Loucy (cell line): ENCODE results near the gene PCDHGC5.

ENCODE experiments used
- H2AFZ ChIP-seq: fragments of 200-600 bp; sonication (generic); 2 replicates; pipeline ENCODE4 v1.6.0; 2016; ENCODE audit warnings: antibody characterized with exemption, mild to moderate bottlenecking, low read length, moderate library complexity
- H3F3A ChIP-seq: fragments of 200-600 bp; 2 replicates; pipeline ENCODE4 v1.6.0; 2016; ENCODE audit warnings: antibody characterized with exemption, low read depth, mild to moderate bottlenecking
- H3K27me3 ChIP-seq: fragments of 200-600 bp; sonication (generic); 2 replicates; pipeline ENCODE4 v1.6.1; 2014; ENCODE audit warnings: low read length, mild to moderate bottlenecking; ENCODE audit not compliant: insufficient read depth, poor library complexity, severe bottlenecking
- H3K36me3 ChIP-seq: fragments of 200-600 bp; sonication (generic); 2 replicates; pipeline ENCODE4 v1.6.1; 2016; ENCODE audit warnings: low read length; ENCODE audit not compliant: insufficient read depth
- H3K4me1 ChIP-seq: fragments of 200-600 bp; sonication (generic); 2 replicates; pipeline ENCODE4 v1.5.1; 2014; ENCODE audit warnings: low read length, mild to moderate bottlenecking; ENCODE audit not compliant: insufficient read depth, poor library complexity, severe bottlenecking
- H3K4me2 ChIP-seq: fragments of 200-600 bp; sonication (generic); 2 replicates; pipeline ENCODE4 v1.6.0; 2014; ENCODE audit warnings: antibody characterized with exemption, low read length, low read depth, mild to moderate bottlenecking; ENCODE audit not compliant: poor library complexity, severe bottlenecking
- H3K4me3 ChIP-seq: fragments of 200-600 bp; sonication (generic); 2 replicates; pipeline ENCODE4 v1.5.1; 2014; ENCODE audit warnings: low read length, mild to moderate bottlenecking, mixed read lengths; ENCODE audit not compliant: poor library complexity, severe bottlenecking
- H3K79me2 ChIP-seq: fragments of 200-600 bp; sonication (generic); 2 replicates; pipeline ENCODE4 v1.6.1; 2014; ENCODE audit warnings: low read length; ENCODE audit not compliant: insufficient read depth
- H3K9ac ChIP-seq: fragments of 200-600 bp; sonication (generic); 2 replicates; pipeline ENCODE4 v1.6.0; 2014; ENCODE audit warnings: mild to moderate bottlenecking, low read depth, low read length, moderate library complexity; ENCODE audit not compliant: poor library complexity, severe bottlenecking
- H3K9me2 ChIP-seq: fragments of 200-600 bp; sonication (generic); replicated peaks from 2 replicates; pipeline ENCODE4 v1.6.1; 2016; ENCODE audit warnings: low read depth, low read length, mixed read lengths
- H3K9me3 ChIP-seq: fragments of 200-600 bp; sonication (generic); 2 replicates; pipeline ENCODE4 v1.6.1; 2014; ENCODE audit warnings: mild to moderate bottlenecking, antibody characterized with exemption, low read length, low read depth; ENCODE audit not compliant: insufficient read depth
- H4K20me1 ChIP-seq: fragments of 200-600 bp; sonication (generic); 2 replicates; pipeline ENCODE4 v1.6.0; 2014; ENCODE audit warnings: antibody characterized with exemption, low read length, mild to moderate bottlenecking; ENCODE audit not compliant: insufficient read depth, poor library complexity, severe bottlenecking
- CTCF ChIP-seq: fragments of 200-600 bp; sonication (generic); conservative IDR thresholded peaks from 2 replicates; pipeline ENCODE4 v1.5.1; 2014; ENCODE audit warnings: mild to moderate bottlenecking, antibody characterized with exemption, low read length
- EZH2phosphoT487 ChIP-seq: fragments of 200-600 bp; IDR thresholded peaks from 2 replicates; pipeline ENCODE4 v1.6.1; 2018; ENCODE audit warnings: antibody characterized with exemption, mild to moderate bottlenecking, moderate library complexity, borderline replicate concordance

The PCDHGC5 gene

DNA sequence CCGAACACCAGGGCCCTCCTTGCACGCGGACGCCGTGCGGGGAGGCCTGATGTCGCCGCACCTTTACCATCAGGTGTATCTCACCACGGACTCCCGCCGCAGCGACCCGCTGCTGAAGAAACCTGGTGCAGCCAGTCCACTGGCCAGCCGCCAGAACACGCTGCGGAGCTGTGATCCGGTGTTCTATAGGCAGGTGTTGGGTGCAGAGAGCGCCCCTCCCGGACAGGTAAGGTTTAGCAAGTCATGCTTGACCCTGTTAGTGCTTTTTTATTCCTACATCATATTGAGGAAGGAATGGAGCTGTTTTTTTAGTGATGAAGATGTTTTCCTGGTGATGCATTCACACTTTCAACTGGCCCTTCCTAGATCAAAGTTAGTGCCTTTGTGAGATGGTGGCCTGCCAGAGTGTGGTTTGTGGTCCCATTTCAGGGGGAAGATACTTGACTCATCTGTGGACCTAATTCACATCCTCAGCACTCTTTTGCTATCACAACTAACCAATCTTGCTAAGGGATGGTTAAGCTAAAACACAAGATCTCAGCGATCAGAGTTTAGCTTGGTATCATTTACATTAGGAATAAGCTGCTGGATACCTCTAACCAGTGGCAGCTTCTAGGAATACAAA, 10.4 kb upstream of the PCDHGC5 start:
- H3K36me3 ChIP-seq = no peaks in the 10 kb centered on the region
- H3K9me3 ChIP-seq = no peaks in the 10 kb centered on the region
- H3K4me1 ChIP-seq = no peaks in the 10 kb centered on the region
- no peaks in the 10 kb centered on the region for H4K20me1 ChIP-seq
- no peaks in the 10 kb centered on the region for H3K79me2 ChIP-seq
- H3F3A ChIP-seq = no peaks in the 10 kb centered on the region
- no peak overlapping the region for H3K4me2 ChIP-seq
- no peaks in the 10 kb centered on the region for H3K9me2 ChIP-seq
- H3K4me3 ChIP-seq = no peak overlapping the region
- no peak overlapping the region for H3K9ac ChIP-seq
- peaks cover 13% of the 10 kb centered on the region for H3K27me3 ChIP-seq
- no peak overlapping the region for H2AFZ ChIP-seq
- TF ChIP-seq CTCF (no peak), EZH2phosphoT487 (no peak)

DNA sequence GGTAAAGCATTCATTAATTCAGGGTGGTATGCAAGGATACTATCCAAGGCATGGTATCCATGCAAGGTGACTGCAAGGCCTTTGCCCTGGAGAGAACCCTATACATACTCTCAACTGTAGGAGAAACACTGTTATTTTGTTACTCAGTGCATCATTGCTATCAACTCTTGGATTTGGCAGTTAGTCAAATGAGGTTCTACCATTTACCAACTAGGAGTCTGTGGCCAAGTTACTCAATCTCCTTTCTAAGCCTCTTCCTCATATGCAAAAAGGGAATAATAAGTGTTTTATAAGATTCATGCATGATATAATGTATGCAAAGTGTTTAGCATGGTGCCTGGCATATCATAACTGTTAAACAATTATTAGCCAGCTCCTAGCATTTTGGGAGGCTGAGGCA, 9.1 kb upstream of the PCDHGC5 start:
- no peak for TF ChIP-seq CTCF
- no peak for TF ChIP-seq EZH2phosphoT487
- Histone ChIP-seq H4K20me1 (no peaks in the 10 kb centered on the region), H3K4me1 (no peaks in the 10 kb centered on the region), H3K9me3 (no peaks in the 10 kb centered on the region), H3K79me2 (no peaks in the 10 kb centered on the region), H3K36me3 (no peaks in the 10 kb centered on the region), H3K9me2 (no peaks in the 10 kb centered on the region), H3K4me2 (no peak overlapping the region), H3F3A (no peaks in the 10 kb centered on the region), H3K9ac (no peak overlapping the region), H2AFZ (no peak overlapping the region), H3K27me3 (peaks cover 13% of the 10 kb centered on the region), H3K4me3 (no peak overlapping the region)

DNA sequence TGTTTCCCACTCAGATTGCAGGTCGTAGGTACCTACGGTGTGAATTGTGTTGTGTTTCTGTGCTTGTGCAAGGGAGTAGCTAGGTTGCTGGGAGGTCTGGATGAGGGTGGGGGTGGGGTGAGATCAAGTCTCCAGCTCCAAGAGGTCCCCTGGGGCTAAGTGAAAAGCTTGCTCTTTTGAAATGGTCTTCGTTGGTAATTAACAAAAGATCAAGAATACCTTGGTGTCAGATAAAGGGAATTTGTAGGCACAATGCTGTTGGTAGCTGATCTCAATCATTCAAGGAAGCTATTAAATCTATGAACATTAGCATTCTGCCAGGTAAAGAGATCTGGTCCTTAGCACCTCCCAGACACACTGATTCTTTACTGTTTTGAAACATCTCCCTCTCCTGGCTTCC, 5.0 kb upstream of the PCDHGC5 start:
- Histone ChIP-seq H3K36me3 (no peaks in the 10 kb centered on the region), H3K4me3 (no peak overlapping the region), H3K79me2 (no peaks in the 10 kb centered on the region), H3K4me2 (no peak overlapping the region), H3K27me3 (no peaks in the 10 kb centered on the region), H3K9me3 (no peaks in the 10 kb centered on the region), H2AFZ (no peak overlapping the region), H3K9ac (no peak overlapping the region), H3K9me2 (no peaks in the 10 kb centered on the region), H3F3A (no peaks in the 10 kb centered on the region), H4K20me1 (no peaks in the 10 kb centered on the region), H3K4me1 (no peaks in the 10 kb centered on the region)
- TF ChIP-seq EZH2phosphoT487 (no peak), CTCF (no peak)
